Right lobe of liver (tissue), 6 donors: ENCODE data around the gene MAGI1. TPM values are rescaled to one million over a fixed set of nuclear protein-coding genes. Genes with fewer than 3 reads are reported as not detected.

Experiments
- ATAC-seq, 4 donors: fragments of 200-7000 bp; cut with Tn5 transposase; one replicate each; pipeline ENCODE4 v1.9.1; 2020; ENCODE audit warnings: mild to moderate bottlenecking in 4 of 4, moderate library complexity in 4 of 4
- DNase-seq, 3 donors: peaks; one replicate each; pipeline ENCODE4 v3.0.0-alpha.2; 2020
- H3K27ac ChIP-seq, 3 donors: fragments of 200-600 bp; one replicate each; pipeline ENCODE4 v1.8.0; 2022
- H3K27me3 ChIP-seq, 2 donors: fragments of 200-600 bp; one replicate each; pipeline ENCODE4 v1.8.0; 2022
- H3K36me3 ChIP-seq, 4 donors: fragments of 200-600 bp; sonication (generic) in 1 of 4; one replicate each; pipeline versions ENCODE4 v1.5.1 to v1.8.0; 2017 to 2022; ENCODE audit warnings: control low read depth in 1 of 4
- H3K4me1 ChIP-seq, 4 donors: fragments of 200-600 bp; sonication (generic) in 1 of 4; one replicate each; pipeline versions ENCODE4 v1.5.1 to v1.8.0; 2017 to 2022; ENCODE audit warnings: control low read depth in 1 of 4
- H3K4me3 ChIP-seq, 3 donors: fragments of 200-600 bp; one replicate each; pipeline ENCODE4 v1.8.0; 2022
- H3K9me3 ChIP-seq, 4 donors: fragments of 200-600 bp; sonication (generic) in 1 of 4; one replicate each; pipeline versions ENCODE4 v1.5.1 to v1.8.0; 2017 to 2022; ENCODE audit warnings: control low read depth in 1 of 4
- POLR2A ChIP-seq: fragments of 450-650 bp; IDR thresholded peaks from one replicate; pipeline ENCODE4 v1.6.1; 2017; ENCODE audit warnings: antibody characterized with exemption, mild to moderate bottlenecking
- WGBS: methylation state at CpG from one replicate; pipeline ENCODE4 v1.1.6; 2018; ENCODE audit warnings: low coverage, low lambda C conversion rate; ENCODE audit not compliant: insufficient coverage; ENCODE audit errors: missing lambda C conversion rate; 5-methylcytosine and 5-hydroxymethylcytosine counted together
- intact Hi-C, 2 donors: fragments of 100-400 bp; cut with DNase I; formaldehyde crosslinking; loops; one replicate each; pipeline versions ENCODE4 v1.11.2 to v1.14.1; 2022
- total RNA-seq, 6 experiments: library from RNA; depleted of rRNA in 2 of 6; stranded (reverse); fragments of >200 nt in 2 of 6; fragmentation: NEBNext Ultra II Directional in 3 of 6; extraction: Animal tissue kit (Norgen Biotek cat#: 25700) in 3 of 6; gene quantifications; one replicate each; pipeline versions ENCODE4 v1.1.0 to v1.2.4, GENCODE V29; 2016 to 2023
- TF ChIP-seq, protein P1 (sequence below), 4 donors: fragments of 200-600 bp in 3 of 4; fragments of 450-650 bp in 1 of 4; IDR thresholded peaks; one replicate each; pipeline versions ENCODE4 v1.5.1 to v1.8.0; 2016 to 2022; ENCODE audit warnings: antibody characterized with exemption in 4 of 4, mild to moderate bottlenecking in 2 of 4
- donor health status: DM: no; HTN: yes; CAD: no.
- donor health status: DM: no; HTN: no; CAD: no.
- donor health status: DM: no; HTN: no; CAD: no.
- donor health status: DM: no; HTN: yes; CAD: no.
- donor health status: DM: no; HTN: yes; CAD: no.

MAGI1 gene
- total RNA-seq, 6 experiments from 2014 or later = 22.6 to 37.7 (median 26.9) TPM

DNA sequence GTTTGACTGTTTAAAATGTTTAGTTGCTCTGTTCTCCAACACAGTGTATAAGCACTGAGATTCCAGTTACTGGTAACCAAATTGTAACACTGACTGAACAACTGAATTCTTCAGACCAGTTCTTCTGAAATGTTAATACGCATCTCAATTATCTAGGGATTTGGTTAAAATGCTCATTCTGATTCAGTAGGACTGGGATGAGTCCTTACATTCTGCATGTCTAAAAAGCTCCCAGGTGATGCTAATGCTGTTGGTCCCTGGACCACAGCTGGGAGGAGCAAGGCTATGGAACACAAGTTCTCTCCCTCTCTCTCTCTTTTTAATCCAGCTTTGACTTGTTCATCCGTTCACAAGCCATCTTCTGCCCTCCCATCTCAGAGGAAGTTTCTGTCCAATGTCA lies 380.3 kb downstream of the MAGI1 start:
- DNase-seq = no peak
- Histone ChIP-seq H3K27ac (no peak overlapping the region), H3K4me1 (peaks cover 0 to 14% (median 3%) of the 10 kb centered on the region in 4 donors), H3K27me3 (no peaks in the 10 kb centered on the region), H3K4me3 (no peak overlapping the region), H3K9me3 (no peaks in the 10 kb centered on the region), H3K36me3 (no peaks in the 10 kb centered on the region)
- ATAC-seq = no peak
- WGBS = 74% methylated on average over 2 of the region's 2 CpGs
- TF ChIP-seq, protein P1, sequence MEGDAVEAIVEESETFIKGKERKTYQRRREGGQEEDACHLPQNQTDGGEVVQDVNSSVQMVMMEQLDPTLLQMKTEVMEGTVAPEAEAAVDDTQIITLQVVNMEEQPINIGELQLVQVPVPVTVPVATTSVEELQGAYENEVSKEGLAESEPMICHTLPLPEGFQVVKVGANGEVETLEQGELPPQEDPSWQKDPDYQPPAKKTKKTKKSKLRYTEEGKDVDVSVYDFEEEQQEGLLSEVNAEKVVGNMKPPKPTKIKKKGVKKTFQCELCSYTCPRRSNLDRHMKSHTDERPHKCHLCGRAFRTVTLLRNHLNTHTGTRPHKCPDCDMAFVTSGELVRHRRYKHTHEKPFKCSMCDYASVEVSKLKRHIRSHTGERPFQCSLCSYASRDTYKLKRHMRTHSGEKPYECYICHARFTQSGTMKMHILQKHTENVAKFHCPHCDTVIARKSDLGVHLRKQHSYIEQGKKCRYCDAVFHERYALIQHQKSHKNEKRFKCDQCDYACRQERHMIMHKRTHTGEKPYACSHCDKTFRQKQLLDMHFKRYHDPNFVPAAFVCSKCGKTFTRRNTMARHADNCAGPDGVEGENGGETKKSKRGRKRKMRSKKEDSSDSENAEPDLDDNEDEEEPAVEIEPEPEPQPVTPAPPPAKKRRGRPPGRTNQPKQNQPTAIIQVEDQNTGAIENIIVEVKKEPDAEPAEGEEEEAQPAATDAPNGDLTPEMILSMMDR (IDR thresholded peaks at IDR 0.05) = no peak
- no peak for TF ChIP-seq POLR2A
- intact Hi-C loops = no loop called here

DNA sequence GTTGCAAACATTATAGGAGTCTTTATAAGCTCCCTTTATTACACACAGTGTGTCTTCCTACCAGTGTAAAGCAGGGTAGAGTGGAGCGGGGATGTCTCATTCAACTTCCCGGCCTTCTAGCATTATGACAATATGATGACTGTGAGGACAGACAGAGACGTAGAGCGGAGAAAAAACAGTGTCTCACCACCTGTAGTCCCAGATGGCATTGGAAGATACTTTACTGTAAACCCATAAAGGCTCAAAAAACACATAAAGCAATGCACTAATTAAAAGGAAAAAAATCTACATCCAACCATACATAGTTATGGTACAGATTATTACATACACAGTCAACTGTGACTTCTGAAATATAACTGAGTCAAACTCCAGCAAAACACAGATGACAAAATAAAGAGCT lies 383.7 kb downstream of the MAGI1 start:
- Histone ChIP-seq H3K4me3 (no peak overlapping the region), H3K36me3 (no peaks in the 10 kb centered on the region), H3K9me3 (no peaks in the 10 kb centered on the region), H3K27me3 (no peaks in the 10 kb centered on the region), H3K4me1 (peaks cover 0 to 8% (median under 1%) of the 10 kb centered on the region in 4 donors), H3K27ac (no peak overlapping the region)
- no peak for TF ChIP-seq POLR2A
- TF ChIP-seq, protein P1 (IDR thresholded peaks at IDR 0.05) = no peak
- DNase-seq = no peak
- intact Hi-C loops = no loop called here
- ATAC-seq = no peak
- 93% methylated on average over 4 of the region's 4 CpGs for WGBS

DNA sequence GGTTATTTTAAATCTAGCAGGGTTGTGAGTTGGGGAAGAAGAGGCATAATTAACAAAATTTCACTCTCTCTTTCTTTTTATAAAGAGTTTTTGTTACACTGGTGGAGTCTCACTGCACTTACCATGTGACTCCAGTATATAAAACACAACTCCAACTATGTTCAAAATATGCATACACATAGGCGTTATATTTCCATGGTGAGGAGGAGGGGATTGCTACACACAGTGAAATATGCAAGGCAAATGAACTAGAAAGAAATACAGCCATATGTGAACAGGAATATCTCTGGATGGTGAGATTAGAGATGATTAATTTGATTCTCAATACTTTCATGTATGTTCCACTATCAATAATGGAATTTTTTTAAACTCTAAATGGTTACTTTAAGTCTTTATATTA lies 385.0 kb downstream of the MAGI1 start:
- TF ChIP-seq, protein P1 (IDR thresholded peaks at IDR 0.05) = no peak
- TF ChIP-seq POLR2A = no peak
- DNase-seq (no peak), ATAC-seq (no peak)
- no peaks in the 10 kb centered on the region for H3K27me3 ChIP-seq
- H3K4me3 ChIP-seq = no peak overlapping the region
- H3K9me3 ChIP-seq = no peaks in the 10 kb centered on the region
- H3K4me1 ChIP-seq = no peaks in the 10 kb centered on the region
- WGBS = 100% methylated on average over 1 of the region's 1 CpG
- intact Hi-C loops = no loop called here
- no peaks in the 10 kb centered on the region for H3K36me3 ChIP-seq
- no peak overlapping the region for H3K27ac ChIP-seq

DNA sequence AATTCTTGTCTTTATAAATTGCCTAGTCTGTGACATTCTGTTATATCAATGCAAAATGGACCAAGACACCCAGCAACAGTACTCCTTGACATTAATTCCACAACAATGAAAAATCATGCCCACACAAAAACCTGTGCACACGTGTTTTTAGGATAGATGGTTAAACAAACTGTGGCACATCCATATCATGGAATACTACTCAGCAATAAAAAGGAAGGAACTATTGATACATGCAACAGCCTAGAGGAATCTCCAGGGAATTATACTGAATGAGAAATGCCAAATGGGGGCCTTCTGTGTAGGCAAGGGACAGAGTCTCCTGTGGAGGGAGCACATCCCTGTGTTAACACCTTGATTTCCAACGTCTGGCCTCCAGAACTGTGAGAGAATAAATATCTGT lies 388.5 kb downstream of the MAGI1 start:
- no peak overlapping the region for H3K4me3 ChIP-seq
- no peak overlapping the region for H3K27ac ChIP-seq
- no peaks in the 10 kb centered on the region for H3K36me3 ChIP-seq
- no peaks in the 10 kb centered on the region for H3K4me1 ChIP-seq
- intact Hi-C loops = no loop called here
- peaks cover 0 to 7% (median 0%) of the 10 kb centered on the region in 4 donors for H3K9me3 ChIP-seq
- TF ChIP-seq, protein P1 (IDR thresholded peaks at IDR 0.05) = no peak
- TF ChIP-seq POLR2A = no peak
- ATAC-seq (no peak), DNase-seq (no peak)
- H3K27me3 ChIP-seq = no peaks in the 10 kb centered on the region
- 86% methylated on average over 2 of the region's 2 CpGs for WGBS

DNA sequence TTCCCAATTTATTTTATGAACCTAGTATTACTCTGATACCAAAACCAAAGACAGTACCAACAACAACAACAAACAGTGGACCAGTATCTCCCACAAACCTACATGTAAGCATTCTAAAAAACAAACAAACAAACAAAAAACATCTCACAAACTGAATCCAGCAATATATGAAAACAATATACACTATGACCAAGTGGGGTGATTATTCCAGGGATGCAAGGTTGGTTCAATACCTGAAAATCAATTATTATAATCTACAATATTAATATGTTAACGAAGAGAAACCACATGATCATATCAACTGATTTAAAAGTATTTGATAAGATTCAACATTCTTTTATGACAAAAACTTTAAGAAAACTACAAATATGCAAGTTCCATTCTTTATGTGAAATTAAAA lies 391.3 kb downstream of the MAGI1 start:
- Histone ChIP-seq H3K4me3 (no peak overlapping the region), H3K36me3 (no peaks in the 10 kb centered on the region), H3K9me3 (peaks cover 0 to 7% (median 0%) of the 10 kb centered on the region in 4 donors), H3K4me1 (no peaks in the 10 kb centered on the region), H3K27ac (no peak overlapping the region), H3K27me3 (no peaks in the 10 kb centered on the region)
- WGBS = 95% methylated on average over 1 of the region's 1 CpG
- ATAC-seq (no peak), DNase-seq (no peak)
- TF ChIP-seq POLR2A = no peak
- TF ChIP-seq, protein P1 (IDR thresholded peaks at IDR 0.05) = no peak
- intact Hi-C loops = no loop called here
